ENCODE data around the gene FADS2. TPM values are rescaled to one million over a fixed set of nuclear protein-coding genes. Genes with fewer than 3 reads are reported as not detected.

FADS2 gene
- total RNA-seq, 1 experiment from 2014 or later = 423 TPM

DNA sequence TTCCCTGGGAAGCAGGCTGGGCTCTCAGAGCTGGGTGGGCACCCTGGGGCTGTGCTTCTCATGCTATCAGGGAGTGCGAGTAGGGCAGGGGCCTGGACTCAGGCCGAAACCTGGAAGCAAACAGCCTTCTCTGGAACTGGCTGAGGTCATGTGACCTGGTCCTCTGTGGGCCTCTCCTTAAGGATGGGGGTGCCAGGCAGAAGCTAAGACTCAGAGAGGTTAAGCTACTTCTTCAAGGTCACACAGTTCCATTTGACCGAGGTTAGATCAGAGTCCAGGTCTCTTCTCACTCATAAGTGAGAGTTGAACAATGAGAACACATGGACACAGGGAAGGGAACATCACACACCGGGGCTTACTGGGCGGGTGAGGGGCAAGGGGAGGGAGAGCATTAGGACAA is 55.8 kb downstream of the FADS2 start:
- Mint-ChIP-seq H3K4me3 (no peak overlapping the region), H3K4me1 (peaks cover 32% of the 10 kb centered on the region), H3K9me3 (no peaks in the 10 kb centered on the region; the same call in 1 of the 2 replicates), H3K27me3 (ENCODE audit: low read depth) (no peaks in the 10 kb centered on the region), H3K27ac (no peak overlapping the region), H3K36me3 (no peaks in the 10 kb centered on the region; the same call in 1 of the 2 replicates)
- ChIA-PET POLR2A (no interaction called here), CTCF (interaction anchor here (2.1 to 3.1 kb wide), 4 partner anchors 13 to 198 kb away, joined by 8 to 29 read pairs (median 15); no protein-coding TSS in a partner anchor)
- DNase-seq (ENCODE audit: low spot score) (no peak), ATAC-seq (no peak)
- no peak for TF ChIP-seq E2F5 (CRISPR knock-in tag; IDR thresholded peaks at IDR 0.05)
- TF ChIP-seq, protein P1, sequence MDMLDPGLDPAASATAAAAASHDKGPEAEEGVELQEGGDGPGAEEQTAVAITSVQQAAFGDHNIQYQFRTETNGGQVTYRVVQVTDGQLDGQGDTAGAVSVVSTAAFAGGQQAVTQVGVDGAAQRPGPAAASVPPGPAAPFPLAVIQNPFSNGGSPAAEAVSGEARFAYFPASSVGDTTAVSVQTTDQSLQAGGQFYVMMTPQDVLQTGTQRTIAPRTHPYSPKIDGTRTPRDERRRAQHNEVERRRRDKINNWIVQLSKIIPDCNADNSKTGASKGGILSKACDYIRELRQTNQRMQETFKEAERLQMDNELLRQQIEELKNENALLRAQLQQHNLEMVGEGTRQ (CRISPR knock-in tag; IDR thresholded peaks at IDR 0.05) = peak; percentile 36; the same call in 1 of the 2 replicates
- TF ChIP-seq, protein P2, sequence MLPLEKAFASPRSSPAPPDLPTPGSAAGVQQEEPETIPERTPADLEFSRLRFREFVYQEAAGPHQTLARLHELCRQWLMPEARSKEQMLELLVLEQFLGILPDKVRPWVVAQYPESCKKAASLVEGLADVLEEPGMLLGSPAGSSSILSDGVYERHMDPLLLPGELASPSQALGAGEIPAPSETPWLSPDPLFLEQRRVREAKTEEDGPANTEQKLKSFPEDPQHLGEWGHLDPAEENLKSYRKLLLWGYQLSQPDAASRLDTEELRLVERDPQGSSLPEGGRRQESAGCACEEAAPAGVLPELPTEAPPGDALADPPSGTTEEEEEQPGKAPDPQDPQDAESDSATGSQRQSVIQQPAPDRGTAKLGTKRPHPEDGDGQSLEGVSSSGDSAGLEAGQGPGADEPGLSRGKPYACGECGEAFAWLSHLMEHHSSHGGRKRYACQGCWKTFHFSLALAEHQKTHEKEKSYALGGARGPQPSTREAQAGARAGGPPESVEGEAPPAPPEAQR (CRISPR knock-in tag; IDR thresholded peaks at IDR 0.05) = no peak
- TF ChIP-seq ZNF416 (CRISPR knock-in tag; IDR thresholded peaks at IDR 0.05) = no peak

GRCh38 chr11:61885166-61885778 is 57.2 kb downstream of the FADS2 start:
- ATAC-seq (peak; percentile 27), DNase-seq (ENCODE audit: low spot score) (no peak)
- TF ChIP-seq GTF2I (CRISPR knock-in tag; conservative IDR thresholded peaks at IDR 0.05) (no peak), GRHL2 (CRISPR knock-in tag; IDR thresholded peaks at IDR 0.05; ENCODE audit: insufficient replicate concordance, severe bottlenecking) (no peak), NFYB (CRISPR knock-in tag; conservative IDR thresholded peaks at IDR 0.05; ENCODE audit: low read depth) (no peak), ETV6 (CRISPR knock-in tag; IDR thresholded peaks at IDR 0.05) (no peak)
- Mint-ChIP-seq H3K27me3 (ENCODE audit: low read depth) (0 out of 2 replicates have a peak, but pooled peaks cover 4% of the 10 kb centered on the region), H3K4me3 (no peak overlapping the region), H3K27ac (no peak overlapping the region), H3K4me1 (peaks cover 22% of the 10 kb centered on the region), H3K36me3 (no peaks in the 10 kb centered on the region; the same call in 1 of the 2 replicates), H3K9me3 (no peaks in the 10 kb centered on the region; the same call in 1 of the 2 replicates)
- ChIA-PET CTCF (interaction anchor here (1.0 to 3.1 kb wide), 7 partner anchors 13 to 223 kb away, joined by 4 to 29 read pairs (median 12); no protein-coding TSS in a partner anchor), POLR2A (no interaction called here)

DNA sequence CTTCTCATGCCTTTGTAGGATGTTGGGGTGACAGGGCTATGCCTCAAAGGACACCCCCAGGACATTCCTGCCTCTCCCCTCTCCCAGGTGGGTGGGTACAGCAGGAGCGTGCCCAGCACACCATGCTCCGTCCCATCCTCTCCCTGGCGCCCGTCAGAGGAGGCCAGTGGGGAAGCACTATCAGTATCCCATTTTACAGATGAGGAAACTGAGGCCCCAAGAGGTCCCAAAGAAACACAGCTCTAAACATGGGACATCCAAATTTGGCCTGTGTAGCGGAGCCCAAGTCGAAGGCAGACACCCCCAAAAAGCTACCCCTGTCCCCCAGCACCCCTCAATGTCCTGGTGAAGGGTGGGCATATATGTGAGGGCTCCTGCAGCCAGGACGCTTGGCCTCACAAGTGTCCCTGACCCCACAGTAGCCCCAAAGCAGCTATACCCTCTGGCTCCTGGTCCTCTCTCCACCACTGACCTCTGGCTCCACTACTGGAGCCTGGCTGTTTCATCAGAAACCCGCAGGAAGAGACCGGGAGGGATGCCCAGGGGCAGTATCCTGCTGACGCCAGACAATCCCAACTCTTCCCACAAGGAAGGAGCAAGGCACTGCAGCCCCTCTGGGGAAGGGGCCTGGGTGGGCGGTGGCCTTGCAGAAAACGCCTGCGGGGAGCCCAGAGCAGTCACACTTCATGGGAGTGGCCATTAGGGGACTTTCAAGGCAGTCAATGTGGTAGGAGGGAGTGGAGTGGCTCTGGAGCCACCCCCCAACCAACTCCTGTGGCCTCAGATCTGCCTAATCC is 57.9 kb downstream of the FADS2 start:
- ATAC-seq (no peak), DNase-seq (ENCODE audit: low spot score) (no peak)
- H3K4me1 Mint-ChIP-seq = peaks cover 17% of the 10 kb centered on the region
- no peak overlapping the region for H3K27ac Mint-ChIP-seq
- H3K27me3 Mint-ChIP-seq (ENCODE audit: low read depth) = 0 out of 2 replicates have a peak, but pooled peaks cover 4% of the 10 kb centered on the region
- POLR2A ChIA-PET = no interaction called here
- no peak overlapping the region for H3K4me3 Mint-ChIP-seq
- CTCF ChIA-PET = interaction anchor here (1.6 to 3.1 kb wide), 6 partner anchors 13 to 222 kb away, joined by 4 to 29 read pairs (median 12); no protein-coding TSS in a partner anchor
- H3K36me3 Mint-ChIP-seq = no peaks in the 10 kb centered on the region; the same call in 1 of the 2 replicates
- H3K9me3 Mint-ChIP-seq = no peaks in the 10 kb centered on the region; the same call in 1 of the 2 replicates
- TF ChIP-seq GTF2I (CRISPR knock-in tag; conservative IDR thresholded peaks at IDR 0.05) = no peak
- no peak for TF ChIP-seq MAX (CRISPR knock-in tag; IDR thresholded peaks at IDR 0.05)
- TF ChIP-seq AFF4 (CRISPR knock-in tag; IDR thresholded peaks at IDR 0.05; ENCODE audit: borderline replicate concordance) = no peak
- no peak for TF ChIP-seq JUN (CRISPR knock-in tag; IDR thresholded peaks at IDR 0.05)
- TF ChIP-seq, protein P3, sequence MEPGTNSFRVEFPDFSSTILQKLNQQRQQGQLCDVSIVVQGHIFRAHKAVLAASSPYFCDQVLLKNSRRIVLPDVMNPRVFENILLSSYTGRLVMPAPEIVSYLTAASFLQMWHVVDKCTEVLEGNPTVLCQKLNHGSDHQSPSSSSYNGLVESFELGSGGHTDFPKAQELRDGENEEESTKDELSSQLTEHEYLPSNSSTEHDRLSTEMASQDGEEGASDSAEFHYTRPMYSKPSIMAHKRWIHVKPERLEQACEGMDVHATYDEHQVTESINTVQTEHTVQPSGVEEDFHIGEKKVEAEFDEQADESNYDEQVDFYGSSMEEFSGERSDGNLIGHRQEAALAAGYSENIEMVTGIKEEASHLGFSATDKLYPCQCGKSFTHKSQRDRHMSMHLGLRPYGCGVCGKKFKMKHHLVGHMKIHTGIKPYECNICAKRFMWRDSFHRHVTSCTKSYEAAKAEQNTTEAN (CRISPR knock-in tag; IDR thresholded peaks at IDR 0.05) = no peak
- TF ChIP-seq MLX (CRISPR knock-in tag; IDR thresholded peaks at IDR 0.05) = no peak
- no peak for TF ChIP-seq MXD4 (CRISPR knock-in tag; IDR thresholded peaks at IDR 0.05; ENCODE audit: borderline replicate concordance)
- TF ChIP-seq PRRX2 (CRISPR knock-in tag; IDR thresholded peaks at IDR 0.05) = no peak
- no peak for TF ChIP-seq ZNF263 (CRISPR knock-in tag; IDR thresholded peaks at IDR 0.05; ENCODE audit: low read depth)
- no peak for TF ChIP-seq SMAD4 (CRISPR knock-in tag; IDR thresholded peaks at IDR 0.05)
- no peak for TF ChIP-seq ZNF317 (CRISPR knock-in tag; IDR thresholded peaks at IDR 0.05; ENCODE audit: borderline replicate concordance, low read depth)

Data from WTC11 (cell line).